HG02763 (cell line): ENCODE measurements around the gene JMY.

Experiments
- ATAC-seq: cut with Tn5 transposase; IDR thresholded peaks from one replicate; pipeline ENCODE4 v1.9.1; 2021; ENCODE audit warnings: mild to moderate bottlenecking, moderate library complexity; ENCODE audit not compliant: unreplicated experiment

Gene JMY

DNA sequence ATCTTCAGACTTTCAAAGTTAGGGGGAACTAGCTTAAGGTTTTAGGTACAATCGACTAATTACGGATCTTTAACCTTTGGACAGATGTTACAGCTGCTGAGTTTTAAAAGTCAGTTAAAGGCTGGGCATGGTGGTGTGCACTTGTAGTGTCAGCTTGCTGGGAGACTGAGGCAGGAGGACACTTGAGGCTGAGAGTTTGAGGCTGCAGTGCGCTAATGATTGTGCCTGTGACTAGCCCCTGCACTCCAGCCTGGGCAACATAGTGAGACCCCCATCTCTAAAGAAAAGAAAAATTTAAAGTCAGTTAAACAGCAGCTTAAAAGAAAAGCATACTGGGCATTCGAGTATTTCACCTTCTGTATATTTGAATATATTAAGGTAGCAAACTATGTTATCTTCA is 51.4 kb downstream of the JMY start:
- no peak for ATAC-seq

DNA sequence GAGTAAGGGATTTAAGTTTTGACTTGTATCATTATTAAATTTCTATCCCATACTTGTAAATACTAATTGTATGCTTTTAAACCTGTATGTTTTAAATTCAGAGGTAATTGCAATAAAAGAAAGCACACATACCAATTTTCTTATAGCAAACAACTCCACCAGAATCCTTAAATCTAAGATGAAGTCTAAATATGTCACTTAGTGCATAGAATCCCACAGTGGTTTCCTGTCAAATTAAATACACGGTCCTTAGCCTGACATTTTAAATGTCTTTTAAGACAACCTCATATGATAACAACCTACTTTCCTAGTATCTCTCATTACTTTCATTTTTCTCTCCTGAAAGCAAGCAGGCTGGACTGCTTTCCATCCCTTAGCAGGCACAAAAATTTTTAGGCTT is 52.0 kb downstream of the JMY start:
- ATAC-seq, result no peak

DNA sequence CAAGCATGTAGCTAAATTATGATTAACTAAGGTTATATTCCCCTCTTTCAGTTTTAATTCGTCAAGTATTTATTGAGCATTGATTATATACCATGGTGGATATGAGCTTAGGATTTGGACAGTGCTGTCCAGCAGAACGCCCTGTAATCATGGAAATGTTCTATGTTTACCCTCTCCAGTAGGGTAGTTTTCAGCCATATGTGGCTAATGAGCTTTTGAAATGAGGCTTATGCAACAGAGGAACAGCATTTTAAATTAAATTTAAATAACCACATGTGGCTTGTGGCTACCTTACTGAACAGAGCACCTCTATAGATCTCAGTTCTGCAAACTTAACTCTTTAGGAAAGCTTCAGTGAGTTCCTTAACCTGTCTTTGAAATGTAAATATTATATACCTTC is 59.1 kb downstream of the JMY start:
- no peak for ATAC-seq

DNA sequence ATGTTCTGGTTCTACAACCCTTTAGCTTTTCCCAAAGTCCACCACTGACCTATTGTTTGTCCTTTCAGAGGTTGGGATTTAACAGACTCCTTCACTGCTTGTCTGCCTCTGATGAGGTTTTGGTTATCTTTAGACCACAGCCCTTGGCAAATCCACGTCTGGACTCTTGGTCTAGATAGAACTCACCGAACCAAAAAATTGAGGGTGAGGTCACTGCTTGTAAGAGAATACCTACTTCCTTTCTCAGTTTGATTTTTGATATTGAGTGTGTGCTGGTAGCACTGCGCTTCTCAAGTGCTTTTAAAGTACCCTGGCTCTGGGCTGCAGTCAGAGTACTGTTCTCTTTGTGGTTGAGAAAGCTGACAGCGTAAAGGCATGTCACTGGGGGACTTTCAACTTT is 61.7 kb downstream of the JMY start:
- no peak for ATAC-seq

DNA sequence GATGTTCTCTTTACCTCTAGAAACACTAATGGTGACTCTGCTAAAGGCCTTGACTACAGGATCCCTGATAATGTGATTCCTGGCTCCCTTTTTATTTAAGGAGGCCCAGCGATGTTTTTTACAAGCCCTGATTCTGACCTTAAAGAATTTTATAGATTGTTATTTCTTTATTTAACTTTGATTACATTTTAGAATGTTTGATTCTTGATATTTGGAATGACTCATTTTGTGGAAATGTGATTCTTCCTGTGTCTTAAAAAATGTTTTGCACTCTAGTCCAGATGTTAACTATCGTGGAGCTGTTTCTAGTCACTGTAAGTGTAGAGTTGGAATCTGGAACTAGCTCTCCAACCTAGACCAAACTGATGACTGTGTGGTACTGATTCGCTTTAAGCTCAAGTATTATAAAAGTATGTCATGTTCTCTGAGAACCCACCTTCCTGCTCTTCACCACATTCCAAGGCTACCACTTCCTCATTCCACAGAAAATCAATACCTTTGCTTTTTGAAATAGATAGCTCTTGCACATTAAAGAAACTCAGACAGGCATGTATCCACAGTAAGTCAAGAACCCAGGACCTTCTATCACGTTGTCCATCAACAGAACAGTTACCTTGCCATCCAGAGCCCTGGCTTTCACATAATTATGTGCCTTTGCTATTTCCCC is 65.2 kb downstream of the JMY start:
- no peak for ATAC-seq

DNA sequence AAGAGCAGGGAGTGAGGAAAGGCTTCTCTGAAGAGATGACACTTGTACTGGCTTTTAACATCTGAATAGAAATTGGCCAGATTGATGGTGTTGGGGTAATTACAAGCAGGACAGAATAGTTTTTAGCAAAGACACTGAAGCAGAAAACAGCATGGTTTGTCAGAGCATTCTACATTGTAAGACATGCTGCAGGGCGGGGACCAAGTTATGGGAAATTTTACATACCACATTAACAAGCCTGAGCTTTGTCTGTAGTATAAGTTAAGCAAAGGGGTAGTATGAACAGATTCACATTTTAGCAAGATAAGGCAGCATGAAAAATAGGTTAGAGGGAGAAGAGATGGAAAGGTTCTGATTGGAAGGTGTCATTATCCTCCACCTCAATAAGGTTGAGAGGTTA is 66.5 kb downstream of the JMY start:
- no peak for ATAC-seq

DNA sequence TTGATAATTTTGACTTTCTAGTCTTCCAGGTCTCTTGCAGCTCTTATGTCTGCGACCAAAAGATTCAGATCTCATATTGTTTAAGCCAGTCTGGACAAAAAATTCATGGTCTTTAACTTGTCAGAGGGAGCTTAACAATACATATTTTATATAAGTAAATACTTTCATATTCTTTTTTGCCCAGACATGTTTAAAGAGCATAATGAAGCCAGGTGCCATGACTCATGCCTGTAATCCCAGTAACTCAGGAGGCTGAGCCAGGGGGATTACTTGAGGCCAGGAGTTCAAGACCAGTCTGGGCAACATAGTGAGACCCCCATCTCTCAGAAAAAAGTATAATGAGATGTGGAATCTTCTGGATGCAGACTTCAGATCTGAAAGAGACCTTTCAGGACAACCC is 69.8 kb downstream of the JMY start:
- no peak for ATAC-seq

DNA sequence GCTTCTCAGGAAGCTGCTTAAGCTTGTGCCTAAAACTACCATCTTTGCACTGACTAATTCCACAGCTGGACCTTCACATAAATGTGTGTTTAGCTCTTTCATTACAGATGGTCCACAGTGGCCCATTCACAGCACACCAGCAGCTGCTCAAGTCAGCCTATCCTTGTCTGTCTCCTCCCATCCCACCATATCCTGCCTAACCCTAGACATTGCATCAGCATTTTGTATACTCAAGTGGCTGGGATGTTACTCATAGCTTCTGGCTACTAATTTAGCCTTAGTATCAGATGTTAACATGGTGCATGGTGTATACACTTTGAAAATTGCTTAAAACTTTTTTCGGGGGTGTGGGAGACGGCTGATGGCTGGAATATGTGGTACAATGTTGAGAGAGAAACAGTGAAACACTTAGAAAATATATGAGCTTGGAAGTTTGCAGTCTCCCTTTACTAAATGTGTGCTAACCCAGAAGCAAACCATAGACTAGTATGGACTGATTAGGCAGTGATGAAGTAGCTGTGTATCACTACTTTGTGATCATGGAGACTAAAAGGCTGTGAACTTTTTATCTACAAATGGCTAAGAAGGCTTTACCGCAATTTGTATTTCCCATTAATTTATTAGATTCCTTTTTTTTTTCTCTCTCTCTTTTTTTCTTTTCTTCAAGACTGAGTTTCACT is 83.1 kb downstream of the JMY start:
- ATAC-seq, result no peak

DNA sequence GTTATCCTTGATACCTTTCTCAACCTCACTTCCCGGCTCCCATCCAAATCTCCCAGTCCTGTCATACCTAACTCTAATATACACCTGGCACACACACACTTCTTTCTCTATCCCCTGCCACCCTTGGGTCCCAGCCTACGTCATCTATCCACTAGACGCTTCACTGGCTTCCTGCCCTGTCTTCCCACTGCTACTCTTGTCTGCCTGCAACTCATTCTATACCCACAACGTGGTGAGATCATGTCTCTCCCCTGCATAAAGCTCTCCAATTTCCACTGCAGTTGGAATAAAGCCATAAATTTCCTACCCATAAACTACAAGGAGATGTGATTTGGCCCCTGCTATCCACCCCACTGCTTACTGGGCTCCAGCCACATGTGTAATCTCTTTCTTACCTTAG is 93.5 kb downstream of the JMY start:
- ATAC-seq, result no peak

DNA sequence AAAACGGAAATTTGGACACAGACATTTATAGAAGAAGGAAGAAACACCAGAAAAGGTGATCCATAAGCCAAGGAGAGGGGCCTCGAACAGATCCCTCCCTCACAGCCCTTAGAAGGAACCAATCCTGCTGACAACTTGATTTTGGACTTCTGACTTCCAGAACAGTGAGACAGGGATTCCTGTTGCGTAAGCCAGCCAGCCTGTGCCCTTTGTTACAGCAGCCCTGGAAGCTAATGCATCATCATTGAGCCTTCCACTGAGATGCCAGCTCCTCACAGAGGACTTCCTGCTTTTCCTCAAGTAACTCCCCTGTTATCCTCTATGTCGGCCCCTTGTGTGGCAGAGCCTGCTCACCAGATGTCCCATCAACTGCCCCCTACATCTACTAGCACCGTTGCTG is 94.1 kb downstream of the JMY start:
- no peak for ATAC-seq

DNA sequence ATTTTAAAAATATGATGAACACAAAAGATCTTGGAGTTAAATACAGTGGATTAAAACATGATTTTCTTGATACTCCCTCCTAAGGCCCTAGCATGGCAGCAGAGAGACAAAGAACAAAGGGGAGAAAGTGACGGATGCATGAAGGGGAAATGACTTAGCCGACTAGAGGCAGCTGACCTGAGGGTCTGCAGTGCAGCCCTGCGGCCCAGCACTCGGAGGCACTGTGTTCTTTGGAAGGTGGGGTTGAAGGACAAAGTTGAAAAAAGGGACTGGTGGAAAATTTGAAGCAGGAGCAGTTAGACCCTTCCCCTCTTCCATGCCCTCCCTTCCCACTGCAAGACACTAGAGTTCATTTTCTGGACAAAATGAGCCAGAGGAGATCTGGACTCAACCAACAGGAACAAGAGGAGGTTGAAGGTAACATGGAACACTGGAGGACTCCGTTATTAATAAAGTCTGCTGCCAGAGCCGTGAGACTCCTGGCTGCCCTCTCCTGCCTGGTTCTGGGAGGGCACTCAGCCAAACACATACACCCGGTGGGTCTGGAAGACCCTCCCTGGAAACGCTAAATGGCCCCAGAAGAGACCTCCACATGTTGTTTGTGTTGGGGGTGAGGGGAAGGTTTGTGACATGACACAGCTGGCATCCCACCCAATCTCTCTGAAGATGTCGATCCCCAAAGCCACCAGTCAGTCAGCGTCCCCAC is 98.1 kb downstream of the JMY start:
- ATAC-seq, result no peak

DNA sequence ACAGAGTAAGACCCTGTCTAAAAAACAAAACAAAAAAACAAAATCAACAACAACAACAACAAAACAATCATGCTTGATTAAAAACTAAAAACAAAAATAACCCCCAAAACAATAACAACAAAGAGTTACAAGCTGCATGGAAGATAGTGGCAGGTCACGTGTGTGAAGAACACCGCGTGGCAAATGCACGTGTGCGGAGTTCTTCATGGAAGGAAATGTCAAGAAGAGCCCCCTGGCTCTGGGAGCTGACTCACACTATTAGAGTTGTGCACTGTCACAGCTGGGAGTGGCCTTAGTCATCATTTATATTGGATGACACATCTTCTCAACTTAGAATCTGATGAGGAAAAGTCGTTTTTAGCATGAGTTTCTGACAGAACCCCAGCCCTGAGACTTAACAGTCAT is 110.5 kb downstream of the JMY start:
- ATAC-seq, result no peak

DNA sequence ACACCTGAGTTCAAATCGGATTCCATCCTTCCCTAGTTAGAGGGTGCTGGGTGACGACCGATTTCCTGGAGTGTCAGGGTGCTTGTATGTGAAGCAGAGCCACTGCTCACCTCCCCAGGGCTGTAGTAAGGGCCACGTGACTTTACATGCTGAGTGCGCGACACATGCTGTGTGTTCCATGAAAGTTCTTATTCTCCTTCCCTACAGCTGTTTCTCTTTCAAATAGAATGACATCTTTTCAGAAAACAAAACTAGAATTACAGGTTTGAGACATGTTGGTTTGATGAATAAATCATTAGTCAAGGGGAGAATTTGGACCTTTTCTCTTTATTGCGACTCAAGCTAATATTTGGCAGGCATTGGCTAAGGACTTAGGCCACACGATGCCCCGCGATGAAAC is 113.1 kb downstream of the JMY start:
- no peak for ATAC-seq

DNA sequence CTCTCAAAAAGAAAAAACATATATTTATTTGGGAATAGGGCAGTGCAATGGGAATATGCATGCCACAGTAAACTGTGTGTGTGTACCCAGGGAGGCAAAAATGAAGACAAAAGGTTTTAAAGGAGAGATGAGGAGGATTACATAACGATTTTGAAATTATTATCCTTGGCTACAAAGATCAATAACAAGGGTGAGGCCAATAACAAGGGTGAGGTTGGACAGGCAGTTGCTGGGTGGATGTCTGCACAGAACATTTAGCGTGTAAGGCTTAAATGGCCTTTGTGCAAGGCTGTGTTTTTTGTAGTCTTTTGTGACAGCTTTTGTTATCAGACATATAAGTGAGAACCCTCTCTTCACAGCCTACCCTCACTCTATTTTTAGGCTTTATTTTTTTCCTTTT is 114.0 kb downstream of the JMY start:
- ATAC-seq, result no peak

DNA sequence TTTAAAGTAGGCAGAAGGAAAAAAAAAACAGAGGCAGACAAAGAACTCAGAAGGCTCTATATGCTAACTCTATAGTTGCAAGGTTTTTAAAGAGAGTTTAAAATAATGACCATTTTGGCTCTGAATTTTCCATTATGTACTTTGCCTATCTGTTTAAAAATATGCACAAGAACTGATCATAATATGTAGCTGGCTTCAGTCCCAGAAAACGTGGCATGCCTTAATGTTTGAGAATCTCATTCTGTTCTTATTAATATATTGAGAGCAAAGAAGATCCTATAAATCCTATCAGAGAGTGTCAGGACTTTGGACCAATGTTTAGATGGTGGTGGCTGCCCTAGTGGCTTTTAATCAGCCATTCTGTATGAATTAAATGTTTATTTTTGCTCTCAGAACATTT is 121.5 kb downstream of the JMY start:
- ATAC-seq, result no peak
